Measurements from ENCODE around the gene KBTBD12. TPM values are rescaled to one million over a fixed set of nuclear protein-coding genes. Genes with fewer than 3 reads are reported as not detected.

KBTBD12 gene
- total and polyA plus RNA-seq, 10 donors = 0.03 to 0.51 (median 0.08) TPM; not detected in 4

- intact Hi-C loops (cut with DNase I; ENCODE audit: low total_unique reads) = no loop called here
- Histone ChIP-seq H3K4me1 (no peaks in the 10 kb centered on the region), H3K9me3 (no peaks in the 10 kb centered on the region), H3K27me3 (replicated peaks in 1 of 7) (peaks cover 0 to 4% (median 0%) of the 10 kb centered on the region in 7 donors), H3K4me3 (no peak overlapping the region), H3K36me3 (no peaks in the 10 kb centered on the region), H3K27ac (no peak overlapping the region)
- WGBS, 5 donors = 78 to 88% (median 84%) methylated on average over 6 of the region's 6 CpGs
- TF ChIP-seq POLR2AphosphoS5 (IDR thresholded peaks at IDR 0.05) = no peak
- TF ChIP-seq POLR2A (IDR thresholded peaks at IDR 0.05) = no peak
- no peak for TF ChIP-seq CTCF (IDR thresholded peaks at IDR 0.05 in 8 of 11, conservative IDR thresholded peaks at IDR 0.05 in 3 of 11)
- no peak for DNase-seq
Observed at GRCh38 chr3:127975153-127976029, 60.4 kb downstream of the KBTBD12 start.

- H3K36me3 ChIP-seq = no peaks in the 10 kb centered on the region
- no peak overlapping the region for H3K4me3 ChIP-seq
- intact Hi-C loops (cut with DNase I; ENCODE audit: low total_unique reads) = no loop called here
- WGBS, 5 donors = 81 to 98% (median 90%) methylated on average over 2 of the region's 2 CpGs
- TF ChIP-seq POLR2AphosphoS5 (IDR thresholded peaks at IDR 0.05) (no peak), POLR2A (IDR thresholded peaks at IDR 0.05) (no peak), CTCF (IDR thresholded peaks at IDR 0.05 in 8 of 11, conservative IDR thresholded peaks at IDR 0.05 in 3 of 11) (no peak)
- H3K4me1 ChIP-seq = no peaks in the 10 kb centered on the region
- peaks cover 0 to 6% (median 0%) of the 10 kb centered on the region in 8 donors for H3K9me3 ChIP-seq
- no peak overlapping the region for H3K27ac ChIP-seq
- no peaks in the 10 kb centered on the region for H3K27me3 ChIP-seq (replicated peaks in 1 of 7)
- DNase-seq = no peak
Observed at GRCh38 chr3:127978636-127979035, 63.6 kb downstream of the KBTBD12 start.

- H3K4me1 ChIP-seq = no peaks in the 10 kb centered on the region
- no peak overlapping the region for H3K4me3 ChIP-seq
- no peaks in the 10 kb centered on the region for H3K36me3 ChIP-seq
- H3K27me3 ChIP-seq (replicated peaks in 1 of 7) = no peaks in the 10 kb centered on the region
- TF ChIP-seq POLR2AphosphoS5 (IDR thresholded peaks at IDR 0.05) (no peak), POLR2A (IDR thresholded peaks at IDR 0.05) (no peak), CTCF (IDR thresholded peaks at IDR 0.05 in 8 of 11, conservative IDR thresholded peaks at IDR 0.05 in 3 of 11) (no peak)
- intact Hi-C loops (cut with DNase I; ENCODE audit: low total_unique reads) = no loop called here
- DNase-seq = no peak
- peaks cover 0 to 6% (median 0%) of the 10 kb centered on the region in 8 donors for H3K9me3 ChIP-seq
- H3K27ac ChIP-seq = no peak overlapping the region
Observed at GRCh38 chr3:127979473-127979872, 64.4 kb downstream of the KBTBD12 start.

- Histone ChIP-seq H3K4me1 (no peaks in the 10 kb centered on the region), H3K9me3 (peaks cover 0 to 6% (median 0%) of the 10 kb centered on the region in 8 donors), H3K27me3 (replicated peaks in 1 of 7) (no peaks in the 10 kb centered on the region), H3K36me3 (no peaks in the 10 kb centered on the region), H3K27ac (no peak overlapping the region), H3K4me3 (no peak overlapping the region)
- TF ChIP-seq CTCF (IDR thresholded peaks at IDR 0.05 in 8 of 11, conservative IDR thresholded peaks at IDR 0.05 in 3 of 11) (no peak), POLR2A (IDR thresholded peaks at IDR 0.05) (no peak), POLR2AphosphoS5 (IDR thresholded peaks at IDR 0.05) (no peak)
- intact Hi-C loops (cut with DNase I; ENCODE audit: low total_unique reads) = no loop called here
- no peak for DNase-seq
Observed at GRCh38 chr3:127981097-127981496, 66.1 kb downstream of the KBTBD12 start.

Data from spleen (tissue), 11 donors.